Thymus (tissue), 11 donors: Measurements from ENCODE around the gene GPR108. TPM values are rescaled to one million over a fixed set of nuclear protein-coding genes. Genes with fewer than 3 reads are reported as not detected.

Source experiments
- DNase-seq, 9 donors: peaks; one replicate each; pipeline ENCODE4 v3.0.0-alpha.2; 2013; ENCODE audit warnings: low spot score in 9 of 9, low read depth in 6 of 9, missing footprints in 1 of 9
- H3K27ac ChIP-seq, 2 donors: one replicate each; pipeline ENCODE4 v1.5.1; 2013; ENCODE audit warnings: control low read depth in 1 of 2, low read depth in 1 of 2, low read length in 1 of 2, mild to moderate bottlenecking in 1 of 2, moderate library complexity in 1 of 2
- H3K27me3 ChIP-seq, 2 donors: one replicate each; pipeline ENCODE4 v1.5.1; 2013; ENCODE audit warnings: low read length in 1 of 2; ENCODE audit not compliant: control insufficient read depth in 2 of 2, insufficient read depth in 1 of 2
- H3K36me3 ChIP-seq, 2 donors: one replicate each; pipeline ENCODE4 v1.5.1; 2013; ENCODE audit warnings: low read length in 1 of 2, mild to moderate bottlenecking in 1 of 2, moderate library complexity in 1 of 2; ENCODE audit not compliant: control insufficient read depth in 2 of 2, insufficient read depth in 2 of 2
- H3K4me1 ChIP-seq, 2 donors: one replicate each; pipeline ENCODE4 v1.5.1; 2013; ENCODE audit warnings: low read length in 2 of 2; ENCODE audit not compliant: control insufficient read depth in 2 of 2, insufficient read depth in 2 of 2
- H3K4me3 ChIP-seq, 2 donors: one replicate each; pipeline ENCODE4 v1.5.1; 2013; ENCODE audit warnings: low read length in 2 of 2, control low read depth in 1 of 2, mild to moderate bottlenecking in 1 of 2
- H3K9me3 ChIP-seq, 2 donors: one replicate each; pipeline ENCODE4 v1.5.1; 2013; ENCODE audit warnings: low read length in 1 of 2, mild to moderate bottlenecking in 1 of 2; ENCODE audit not compliant: control insufficient read depth in 2 of 2, insufficient read depth in 1 of 2
- WGBS: extraction: QIAGEN DNeasy Blood & Tissue Kit; methylation state at CpG from one replicate; pipeline ENCODE4 v1.1.7; 2013; 5-methylcytosine and 5-hydroxymethylcytosine counted together
- polyA plus RNA-seq: library from polyadenylated mRNA; stranded (reverse); fragments of 200-250 nt; gene quantifications from one replicate; pipeline ENCODE4 v1.2.3, GENCODE V29; 2013
- total RNA-seq: library from RNA; stranded (reverse); fragments of 120-200 nt; gene quantifications from one replicate; pipeline ENCODE4 v1.2.4, GENCODE V29; 2013
- donor health status: healthy.

GPR108 gene
- total and polyA plus RNA-seq, 2 donors: 34.9 to 106 TPM

DNA sequence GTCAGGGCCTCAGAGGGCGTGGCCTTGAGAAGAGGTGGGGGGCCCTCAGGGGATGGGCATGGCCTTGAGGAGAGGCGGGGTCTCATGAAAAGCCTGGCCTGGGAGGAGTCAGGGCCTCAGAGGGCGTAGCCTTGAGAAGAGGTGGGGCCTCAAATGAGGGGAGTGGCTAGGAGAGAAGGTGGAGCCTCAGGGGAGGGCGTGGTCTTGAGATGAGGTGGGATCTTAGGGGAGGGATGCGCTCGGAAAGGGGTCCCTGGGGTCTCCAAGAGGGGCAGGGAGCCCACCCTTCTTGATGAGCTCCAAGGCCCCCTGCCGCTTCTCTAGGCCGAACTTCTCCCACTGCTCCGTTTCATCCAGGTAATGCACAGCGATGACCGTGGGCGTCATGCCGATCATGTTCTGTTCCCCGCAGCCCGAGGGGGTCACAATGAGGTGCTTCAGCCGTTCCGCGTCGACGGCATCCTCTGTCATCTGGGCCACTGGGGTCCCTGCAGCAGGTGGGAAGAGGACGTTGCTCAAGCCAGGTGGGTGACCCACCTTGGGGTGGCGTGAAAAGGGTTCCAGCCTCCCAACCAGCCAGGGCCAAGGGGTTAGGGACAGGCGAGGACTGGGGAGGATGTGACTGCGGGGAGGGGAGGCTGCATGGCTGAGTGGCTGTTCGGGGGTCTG is 43.1 kb downstream of the GPR108 start:
- H3K27me3 ChIP-seq: no peaks in the 10 kb centered on the region
- no peaks in the 10 kb centered on the region for H3K36me3 ChIP-seq
- H3K4me1 ChIP-seq: no peaks in the 10 kb centered on the region
- H3K27ac ChIP-seq: no peak overlapping the region
- no peak overlapping the region for H3K4me3 ChIP-seq
- WGBS: 97% methylated on average over 25 of the region's 25 CpGs
- DNase-seq: no peak
- H3K9me3 ChIP-seq: peaks cover 0 to 4% of the 10 kb centered on the region in 2 donors

DNA sequence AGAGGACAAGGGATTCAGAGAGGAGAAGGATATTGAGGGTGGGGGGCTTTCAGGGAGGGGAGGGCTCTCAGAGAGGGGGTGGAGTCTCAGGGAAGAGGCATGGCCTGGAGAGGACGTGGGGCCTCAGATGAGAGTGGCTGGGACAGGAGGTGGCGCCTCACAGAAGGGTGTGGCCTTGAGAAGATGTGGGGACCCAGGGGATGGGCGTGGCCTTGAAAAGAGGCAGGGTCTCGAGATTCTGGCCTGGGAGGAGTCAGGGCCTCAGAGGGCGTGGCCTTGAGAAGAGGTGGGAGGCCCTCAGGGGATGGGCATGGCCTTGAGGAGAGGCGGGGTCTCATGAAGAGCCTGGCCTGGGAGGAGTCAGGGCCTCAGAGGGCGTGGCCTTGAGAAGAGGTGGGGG is 43.7 kb downstream of the GPR108 start:
- WGBS: 86% methylated on average over 5 of the region's 7 CpGs
- Histone ChIP-seq H3K4me3 (no peak overlapping the region), H3K4me1 (no peaks in the 10 kb centered on the region), H3K36me3 (no peaks in the 10 kb centered on the region), H3K9me3 (peaks cover 0 to 4% of the 10 kb centered on the region in 2 donors), H3K27me3 (no peaks in the 10 kb centered on the region), H3K27ac (no peak overlapping the region)
- no peak for DNase-seq

DNA sequence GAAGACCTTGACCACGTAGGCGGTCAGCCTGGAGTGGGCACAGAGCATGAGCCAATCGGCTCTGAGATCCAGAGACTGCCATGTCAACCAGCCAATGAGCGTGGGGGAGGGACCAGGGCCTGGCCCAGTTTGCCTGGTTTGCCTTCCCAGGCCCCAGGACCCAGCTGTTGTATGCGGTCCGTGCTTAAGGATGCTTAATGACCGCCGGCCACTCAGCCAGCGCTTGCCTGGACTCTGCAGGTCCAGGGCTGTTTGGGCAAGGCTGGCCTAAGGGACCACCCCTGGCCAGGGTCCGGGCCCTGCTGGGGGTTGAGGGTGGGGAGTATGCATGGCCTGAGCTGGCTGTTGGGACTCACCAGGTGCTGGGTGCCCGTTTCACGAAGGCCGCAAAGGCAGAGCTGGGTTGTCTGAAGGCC is 44.3 kb downstream of the GPR108 start:
- peaks cover 0 to 4% of the 10 kb centered on the region in 2 donors for H3K9me3 ChIP-seq
- DNase-seq: no peak
- 96% methylated on average over 13 of the region's 13 CpGs for WGBS
- no peaks in the 10 kb centered on the region for H3K27me3 ChIP-seq
- no peaks in the 10 kb centered on the region for H3K4me1 ChIP-seq
- no peaks in the 10 kb centered on the region for H3K36me3 ChIP-seq
- no peak overlapping the region for H3K27ac ChIP-seq
- no peak overlapping the region for H3K4me3 ChIP-seq

DNA sequence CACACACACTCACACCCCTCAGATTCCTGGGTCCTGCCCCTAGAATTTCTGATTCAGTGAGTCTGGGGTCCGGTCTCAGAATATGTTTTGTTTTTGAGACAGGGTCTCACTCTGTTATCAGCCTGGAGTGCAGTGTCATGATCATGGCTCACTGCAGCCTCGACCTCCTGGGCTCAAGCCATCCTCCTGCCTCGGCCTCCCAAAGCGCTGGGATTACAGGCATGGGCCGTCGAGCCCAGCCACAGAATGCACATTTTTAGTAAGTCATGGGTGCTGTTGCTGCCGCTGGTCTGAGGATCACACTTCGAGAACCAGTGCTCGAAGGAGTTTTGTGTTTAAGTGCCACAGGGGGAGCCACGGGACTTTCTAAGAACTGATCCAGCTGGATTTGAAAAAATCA is 45.4 kb downstream of the GPR108 start:
- Histone ChIP-seq H3K36me3 (no peaks in the 10 kb centered on the region), H3K27me3 (no peaks in the 10 kb centered on the region), H3K27ac (no peak overlapping the region), H3K4me1 (no peaks in the 10 kb centered on the region), H3K9me3 (no peaks in the 10 kb centered on the region), H3K4me3 (no peak overlapping the region)
- 91% methylated on average over 10 of the region's 10 CpGs for WGBS
- DNase-seq: no peak

DNA sequence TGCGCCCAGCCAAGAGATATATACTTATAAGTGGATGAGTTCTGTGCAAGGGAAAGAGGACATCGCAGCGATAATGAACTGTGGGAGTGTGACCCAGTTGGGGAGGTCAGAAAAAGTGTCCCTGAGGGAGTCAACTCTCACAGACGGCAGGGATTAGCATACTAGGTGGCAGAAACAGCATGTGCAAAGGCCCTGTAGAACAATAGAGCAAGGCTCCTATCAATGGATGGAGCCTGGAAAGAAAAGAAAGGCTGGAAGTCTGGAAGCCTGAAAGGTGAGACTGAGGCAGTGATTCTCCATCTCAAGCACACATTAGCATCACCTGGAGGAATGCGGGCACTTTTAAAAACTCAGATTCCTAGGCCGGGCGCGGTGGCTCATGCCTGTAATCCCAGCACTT is 46.0 kb downstream of the GPR108 start:
- Histone ChIP-seq H3K27ac (no peak overlapping the region), H3K27me3 (no peaks in the 10 kb centered on the region), H3K36me3 (no peaks in the 10 kb centered on the region), H3K4me3 (no peak overlapping the region), H3K4me1 (no peaks in the 10 kb centered on the region), H3K9me3 (no peaks in the 10 kb centered on the region)
- WGBS: 91% methylated on average over 8 of the region's 8 CpGs
- no peak for DNase-seq

DNA sequence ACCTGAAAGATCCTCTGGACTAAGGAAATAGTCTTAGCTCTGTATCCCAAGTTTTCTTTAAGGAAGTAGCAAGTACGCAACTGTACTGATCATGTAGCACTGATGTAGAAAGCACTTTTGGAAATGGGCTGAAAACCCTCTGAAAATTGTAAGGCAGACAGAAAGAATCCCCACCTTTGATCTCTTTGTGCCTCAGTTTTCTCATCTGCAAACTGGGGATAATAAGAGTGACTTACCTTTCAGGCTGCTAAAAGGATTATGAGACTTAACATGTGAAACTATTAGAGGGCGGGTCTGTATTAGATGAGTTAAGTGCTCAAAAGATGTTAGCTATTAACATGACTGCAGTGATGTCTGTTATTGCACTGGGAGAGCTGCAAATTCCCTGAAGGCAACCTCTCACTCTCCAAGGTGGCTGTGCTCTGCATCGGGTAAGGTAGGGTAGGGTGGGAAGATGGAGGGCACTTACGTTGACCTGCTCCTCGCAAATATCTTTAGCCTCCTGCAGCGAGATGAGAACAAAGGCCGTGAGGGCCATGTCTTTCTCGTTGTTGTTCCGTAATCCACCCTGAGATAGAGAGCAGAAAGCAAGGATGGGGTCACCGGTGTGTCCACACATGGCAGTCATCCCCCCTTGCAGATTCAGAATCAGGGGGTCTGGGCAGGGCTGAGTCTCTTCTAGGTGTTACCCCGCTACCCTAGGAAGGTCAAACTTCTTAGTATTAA is 47.1 kb downstream of the GPR108 start:
- H3K9me3 ChIP-seq: no peaks in the 10 kb centered on the region
- H3K27me3 ChIP-seq: no peaks in the 10 kb centered on the region
- H3K4me3 ChIP-seq: no peak overlapping the region
- H3K4me1 ChIP-seq: no peaks in the 10 kb centered on the region
- 96% methylated on average over 11 of the region's 11 CpGs for WGBS
- DNase-seq: no peak
- H3K27ac ChIP-seq: no peak overlapping the region
- H3K36me3 ChIP-seq: no peaks in the 10 kb centered on the region

DNA sequence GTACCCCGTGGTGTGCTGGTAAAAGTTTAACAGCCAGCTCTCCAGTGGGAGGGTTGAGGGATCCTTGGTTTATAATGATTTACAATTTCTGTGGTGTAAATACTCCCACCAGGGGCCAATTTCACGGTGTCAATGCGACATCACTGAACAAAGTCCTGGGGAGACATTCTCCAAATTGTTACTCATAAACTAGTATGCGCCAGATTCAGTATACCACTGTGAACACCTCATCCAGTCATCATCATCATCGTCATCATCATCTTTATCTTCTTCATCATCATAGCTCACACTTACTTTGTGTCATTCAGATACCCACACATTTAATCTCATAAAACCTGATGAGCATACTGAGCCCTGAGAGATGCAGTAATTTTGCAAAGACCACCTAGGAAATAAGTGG is 50.3 kb downstream of the GPR108 start:
- 77% methylated on average over 5 of the region's 5 CpGs for WGBS
- Histone ChIP-seq H3K27ac (no peak overlapping the region), H3K36me3 (no peaks in the 10 kb centered on the region), H3K27me3 (no peaks in the 10 kb centered on the region), H3K9me3 (no peaks in the 10 kb centered on the region), H3K4me3 (no peak overlapping the region), H3K4me1 (no peaks in the 10 kb centered on the region)
- no peak for DNase-seq

DNA sequence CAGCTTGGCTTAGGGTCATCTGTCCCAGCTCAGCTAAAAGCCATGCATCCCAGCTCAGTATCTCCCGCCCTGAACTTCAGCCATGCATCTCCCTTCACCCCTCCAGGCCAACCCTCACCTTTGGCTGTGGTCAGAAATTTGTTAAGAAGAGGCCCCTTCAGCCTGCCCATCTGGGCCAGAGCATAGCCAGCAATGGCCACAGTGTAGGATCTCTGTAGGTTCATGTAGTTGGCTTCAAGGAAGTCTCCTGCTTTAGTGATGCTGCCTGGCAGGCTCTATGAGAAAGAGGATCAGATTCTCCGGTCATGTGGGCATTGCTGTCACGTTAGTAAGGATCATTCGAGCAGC is 50.8 kb downstream of the GPR108 start:
- no peaks in the 10 kb centered on the region for H3K4me1 ChIP-seq
- no peaks in the 10 kb centered on the region for H3K36me3 ChIP-seq
- H3K27me3 ChIP-seq: peaks cover 0 to 2% of the 10 kb centered on the region in 2 donors
- 93% methylated on average over 4 of the region's 4 CpGs for WGBS
- H3K27ac ChIP-seq: no peak overlapping the region
- H3K4me3 ChIP-seq: no peak overlapping the region
- H3K9me3 ChIP-seq: no peaks in the 10 kb centered on the region
- no peak for DNase-seq

DNA sequence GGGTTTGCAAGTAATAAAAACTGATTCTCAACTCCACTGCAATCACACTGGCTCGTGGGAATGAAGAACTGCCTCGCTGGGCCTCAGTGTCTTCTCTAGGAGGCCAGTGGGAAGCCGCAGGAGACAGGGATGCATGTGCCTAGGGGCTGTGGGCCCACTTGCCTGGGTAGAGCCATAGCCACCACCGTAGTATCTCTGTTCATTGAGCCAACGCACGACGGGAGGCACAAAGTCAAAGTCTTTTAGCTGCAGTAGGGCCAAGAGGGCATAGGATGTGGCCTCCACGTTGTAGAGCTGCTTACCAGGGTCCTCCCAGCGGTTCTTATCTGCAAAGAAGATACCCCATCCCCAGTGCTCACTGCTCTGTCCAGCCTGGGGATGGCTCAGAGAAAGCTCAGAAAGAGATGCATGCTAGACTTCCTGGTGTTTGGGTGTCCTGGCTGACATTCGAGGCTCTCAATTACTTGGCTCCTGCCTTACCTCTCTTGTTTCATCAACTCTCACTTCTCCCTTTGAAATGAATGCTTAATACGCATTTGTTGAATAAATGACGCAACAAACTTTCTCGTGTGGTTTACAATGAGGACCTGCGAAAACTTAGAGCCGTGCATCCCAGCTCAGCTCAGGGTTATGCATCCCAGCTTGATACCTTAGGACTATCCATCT is 51.3 kb downstream of the GPR108 start:
- peaks cover 0 to 3% of the 10 kb centered on the region in 2 donors for H3K27me3 ChIP-seq
- no peaks in the 10 kb centered on the region for H3K4me1 ChIP-seq
- H3K4me3 ChIP-seq: no peak overlapping the region
- no peaks in the 10 kb centered on the region for H3K9me3 ChIP-seq
- H3K27ac ChIP-seq: no peak overlapping the region
- DNase-seq: no peak
- WGBS: 91% methylated on average over 15 of the region's 15 CpGs
- no peaks in the 10 kb centered on the region for H3K36me3 ChIP-seq
